ENCODE measurements around the gene EP300. TPM values are rescaled to one million over a fixed set of nuclear protein-coding genes. Genes with fewer than 3 reads are reported as not detected.

The EP300 gene
- total RNA-seq, 1 experiment from 2014 or later, result 32.8 TPM

- H3K27me3 ChIP-seq (ENCODE audit: control insufficient read depth, insufficient read depth, low read length), result peaks cover 32% of the 10 kb centered on the region
- no peaks in the 10 kb centered on the region for H3K36me3 ChIP-seq (replicated peaks; ENCODE audit: control insufficient read depth, insufficient read depth, low read length)
- peak overlapping the region; percentile 79 for H3K4me3 ChIP-seq (ENCODE audit: insufficient read depth, low read depth, low read length)
- peak; percentile 98 for DNase-seq
These were observed 104.9 kb downstream of the EP300 start for GRCh38 chr22:41197038-41197972.

GRCh38 chr22:41198027-41198580, 105.7 kb downstream of the EP300 start:
- no peaks in the 10 kb centered on the region for H3K36me3 ChIP-seq (replicated peaks; ENCODE audit: control insufficient read depth, insufficient read depth, low read length)
- peak overlapping the region; percentile 79 for H3K4me3 ChIP-seq (ENCODE audit: insufficient read depth, low read depth, low read length)
- DNase-seq, result no peak
- H3K27me3 ChIP-seq (ENCODE audit: control insufficient read depth, insufficient read depth, low read length), result peaks cover 32% of the 10 kb centered on the region

- DNase-seq, result no peak
- Histone ChIP-seq H3K27me3 (ENCODE audit: control insufficient read depth, insufficient read depth, low read length) (peaks cover 32% of the 10 kb centered on the region), H3K36me3 (replicated peaks; ENCODE audit: control insufficient read depth, insufficient read depth, low read length) (no peaks in the 10 kb centered on the region), H3K4me3 (ENCODE audit: insufficient read depth, low read depth, low read length) (no peak overlapping the region)
These were observed 108.7 kb downstream of the EP300 start for GRCh38 chr22:41201141-41201540.

GRCh38 chr22:41203118-41203517, 110.7 kb downstream of the EP300 start:
- H3K36me3 ChIP-seq (replicated peaks; ENCODE audit: control insufficient read depth, insufficient read depth, low read length), result no peaks in the 10 kb centered on the region
- no peak for DNase-seq
- H3K4me3 ChIP-seq (ENCODE audit: insufficient read depth, low read depth, low read length), result no peak overlapping the region
- H3K27me3 ChIP-seq (ENCODE audit: control insufficient read depth, insufficient read depth, low read length), result peaks cover 17% of the 10 kb centered on the region

GRCh38 chr22:41204066-41204465, 111.7 kb downstream of the EP300 start:
- Histone ChIP-seq H3K36me3 (replicated peaks; ENCODE audit: control insufficient read depth, insufficient read depth, low read length) (no peaks in the 10 kb centered on the region), H3K4me3 (ENCODE audit: insufficient read depth, low read depth, low read length) (no peak overlapping the region), H3K27me3 (ENCODE audit: control insufficient read depth, insufficient read depth, low read length) (peaks cover 9% of the 10 kb centered on the region; the same call in 1 of the 2 replicates)
- no peak for DNase-seq

- peaks cover 3% of the 10 kb centered on the region; the same call in 1 of the 2 replicates for H3K27me3 ChIP-seq (ENCODE audit: control insufficient read depth, insufficient read depth, low read length)
- H3K36me3 ChIP-seq (replicated peaks; ENCODE audit: control insufficient read depth, insufficient read depth, low read length), result no peaks in the 10 kb centered on the region; the same call in 1 of the 2 replicates
- peak; percentile 99 for DNase-seq
- H3K4me3 ChIP-seq (ENCODE audit: insufficient read depth, low read depth, low read length), result peak within 1 kb of the TSS; percentile 67
These were observed 112.9 kb downstream of the EP300 start, which contains the start of gene L3MBTL2 for GRCh38 chr22:41204992-41205900. Gene L3MBTL2 (plus strand): TSS chr22:41205312. CDS start chr22:41205363, 51 bp downstream.

- Histone ChIP-seq H3K36me3 (replicated peaks; ENCODE audit: control insufficient read depth, insufficient read depth, low read length) (no peaks in the 10 kb centered on the region; the same call in 1 of the 2 replicates), H3K4me3 (ENCODE audit: insufficient read depth, low read depth, low read length) (no peak overlapping the region), H3K27me3 (ENCODE audit: control insufficient read depth, insufficient read depth, low read length) (no peaks in the 10 kb centered on the region; the same call in 1 of the 2 replicates)
- no peak for DNase-seq
These were observed 114.3 kb downstream of the EP300 start for GRCh38 chr22:41206719-41207118.

GRCh38 chr22:41215409-41215808, 123.0 kb downstream of the EP300 start:
- no peak for DNase-seq
- Histone ChIP-seq H3K27me3 (ENCODE audit: control insufficient read depth, insufficient read depth, low read length) (no peaks in the 10 kb centered on the region), H3K36me3 (replicated peaks; ENCODE audit: control insufficient read depth, insufficient read depth, low read length) (peaks cover 8% of the 10 kb centered on the region), H3K4me3 (ENCODE audit: insufficient read depth, low read depth, low read length) (no peak overlapping the region)

- no peak for DNase-seq
- H3K27me3 ChIP-seq (ENCODE audit: control insufficient read depth, insufficient read depth, low read length), result no peaks in the 10 kb centered on the region
- H3K4me3 ChIP-seq (ENCODE audit: insufficient read depth, low read depth, low read length), result no peak overlapping the region
- H3K36me3 ChIP-seq (replicated peaks; ENCODE audit: control insufficient read depth, insufficient read depth, low read length), result peaks cover 12% of the 10 kb centered on the region
These were observed 123.5 kb downstream of the EP300 start for GRCh38 chr22:41215926-41216325.

GRCh38 chr22:41216984-41217383, 124.6 kb downstream of the EP300 start:
- DNase-seq, result peak; percentile 63
- Histone ChIP-seq H3K27me3 (ENCODE audit: control insufficient read depth, insufficient read depth, low read length) (no peaks in the 10 kb centered on the region), H3K36me3 (replicated peaks; ENCODE audit: control insufficient read depth, insufficient read depth, low read length) (peaks cover 16% of the 10 kb centered on the region), H3K4me3 (ENCODE audit: insufficient read depth, low read depth, low read length) (no peak overlapping the region)

GRCh38 chr22:41217553-41218157, 125.3 kb downstream of the EP300 start:
- H3K27me3 ChIP-seq (ENCODE audit: control insufficient read depth, insufficient read depth, low read length), result no peaks in the 10 kb centered on the region
- H3K36me3 ChIP-seq (replicated peaks; ENCODE audit: control insufficient read depth, insufficient read depth, low read length), result peaks cover 16% of the 10 kb centered on the region
- peak; percentile 80 for DNase-seq
- H3K4me3 ChIP-seq (ENCODE audit: insufficient read depth, low read depth, low read length), result no peak overlapping the region

- Histone ChIP-seq H3K4me3 (ENCODE audit: insufficient read depth, low read depth, low read length) (no peak overlapping the region), H3K36me3 (replicated peaks; ENCODE audit: control insufficient read depth, insufficient read depth, low read length) (peaks cover 26% of the 10 kb centered on the region), H3K27me3 (ENCODE audit: control insufficient read depth, insufficient read depth, low read length) (no peaks in the 10 kb centered on the region)
- no peak for DNase-seq
These were observed 130.6 kb downstream of the EP300 start for GRCh38 chr22:41222846-41223507.

- peaks cover 26% of the 10 kb centered on the region for H3K36me3 ChIP-seq (replicated peaks; ENCODE audit: control insufficient read depth, insufficient read depth, low read length)
These were observed 131.1 kb downstream of the EP300 start for GRCh38 chr22:41223535-41223934.

More at GRCh38 chr22:41223535-41223934, 131.1 kb downstream of the EP300 start:
- no peaks in the 10 kb centered on the region for H3K27me3 ChIP-seq (ENCODE audit: control insufficient read depth, insufficient read depth, low read length)
- DNase-seq, result no peak
- no peak overlapping the region for H3K4me3 ChIP-seq (ENCODE audit: insufficient read depth, low read depth, low read length)
